Testis (tissue), 3 donors: ENCODE data around the gene NCAM1. TPM values are rescaled to one million over a fixed set of nuclear protein-coding genes. Genes with fewer than 3 reads are reported as not detected.

ENCODE experiments used
- DNase-seq: peaks from one replicate; pipeline ENCODE4 v3.0.0-alpha.2; 2019
- H3K27ac ChIP-seq, 2 donors: fragments of 200-600 bp; sonication (generic); one replicate each; pipeline ENCODE4 v1.5.1; 2019
- H3K27me3 ChIP-seq: fragments of 200-600 bp; sonication (generic); one replicate; pipeline ENCODE4 v1.5.1; 2019
- H3K36me3 ChIP-seq: fragments of 200-600 bp; sonication (generic); one replicate; pipeline ENCODE4 v1.5.1; 2017; ENCODE audit warnings: low read depth; ENCODE audit errors: missing control alignments
- H3K4me1 ChIP-seq: fragments of 200-600 bp; sonication (generic); one replicate; pipeline ENCODE4 v1.5.1; 2019
- H3K4me3 ChIP-seq, 2 donors: fragments of 200-600 bp; sonication (generic); one replicate each; pipeline ENCODE4 v1.5.1; 2017 to 2019
- H3K9me3 ChIP-seq: fragments of 200-600 bp; sonication (generic); one replicate; pipeline ENCODE4 v1.5.1; 2017
- CTCF ChIP-seq, 3 experiments: fragments of 450-650 bp in 2 of 3; fragments of 200-600 bp in 1 of 3; sonication (generic) in 1 of 3; IDR thresholded peaks; one replicate each; pipeline ENCODE4 v1.5.1; 2016 to 2019; ENCODE audit warnings: antibody characterized with exemption in 3 of 3, mild to moderate bottlenecking in 2 of 3, moderate library complexity in 1 of 3
- POLR2A ChIP-seq: fragments of 450-650 bp; IDR thresholded peaks from one replicate; pipeline ENCODE4 v1.6.1; 2017; ENCODE audit warnings: antibody characterized with exemption, mild to moderate bottlenecking, moderate library complexity
- WGBS, 2 donors: methylation state at CpG; one replicate each; pipeline ENCODE4 v1.1.5; 2018; 5-methylcytosine and 5-hydroxymethylcytosine counted together
- intact Hi-C: fragments of 100-400 bp; cut with DNase I; formaldehyde crosslinking; loops from one replicate; pipeline ENCODE4 v1.15.1; 2023; ENCODE audit warnings: low total_unique reads
- polyA plus RNA-seq: library from polyadenylated mRNA; stranded (reverse); fragments of 350-450 nt; fragmentation: Illumina TruSeq; extraction: RNeasy Lipid Tissue Mini Kit (QIAGEN cat#74804); gene quantifications from one replicate; pipeline ENCODE4 v1.2.3, GENCODE V29; 2014; ENCODE audit warnings: low read depth, low replicate concordance; ENCODE audit not compliant: insufficient read depth
- total RNA-seq, 2 donors: library from RNA; depleted of rRNA; stranded (reverse); fragments of >200 nt; gene quantifications; one replicate each; pipeline ENCODE4 v1.2.3, GENCODE V29; 2016

Gene NCAM1
- total and polyA plus RNA-seq, 3 donors from 2014 or later, result 12.3 to 33.3 (median 13.8) TPM

- Histone ChIP-seq H3K36me3 (no peaks in the 10 kb centered on the region), H3K4me1 (no peaks in the 10 kb centered on the region), H3K4me3 (no peak overlapping the region), H3K27me3 (no peaks in the 10 kb centered on the region), H3K9me3 (no peaks in the 10 kb centered on the region), H3K27ac (no peak overlapping the region)
- TF ChIP-seq CTCF (IDR thresholded peaks at IDR 0.05) (no peak), POLR2A (no peak)
- intact Hi-C loops, result no loop called here
- no peak for DNase-seq
- WGBS, 2 donors, result 62 to 65% methylated on average over 2 of the region's 2 CpGs
Measured at GRCh38 chr11:113023228-113023627, 62.0 kb downstream of the NCAM1 start.

GRCh38 chr11:113023986-113024385 is 62.8 kb downstream of the NCAM1 start:
- no peaks in the 10 kb centered on the region for H3K27me3 ChIP-seq
- H3K4me1 ChIP-seq, result no peaks in the 10 kb centered on the region
- 92 to 97% methylated on average over 4 of the region's 4 CpGs for WGBS, 2 donors
- no peak overlapping the region for H3K4me3 ChIP-seq
- no peaks in the 10 kb centered on the region for H3K36me3 ChIP-seq
- no peak overlapping the region for H3K27ac ChIP-seq
- TF ChIP-seq CTCF (IDR thresholded peaks at IDR 0.05) (no peak), POLR2A (no peak)
- DNase-seq, result no peak
- intact Hi-C loops, result no loop called here
- H3K9me3 ChIP-seq, result no peaks in the 10 kb centered on the region

- intact Hi-C loops, result no loop called here
- no peaks in the 10 kb centered on the region for H3K4me1 ChIP-seq
- no peaks in the 10 kb centered on the region for H3K9me3 ChIP-seq
- WGBS, 2 donors, result 68 to 70% methylated on average over 3 of the region's 3 CpGs
- DNase-seq, result no peak
- H3K36me3 ChIP-seq, result no peaks in the 10 kb centered on the region
- no peaks in the 10 kb centered on the region for H3K27me3 ChIP-seq
- TF ChIP-seq POLR2A (no peak), CTCF (IDR thresholded peaks at IDR 0.05) (no peak)
- H3K4me3 ChIP-seq, result no peak overlapping the region
- no peak overlapping the region for H3K27ac ChIP-seq
Measured at GRCh38 chr11:113026778-113027177, 65.6 kb downstream of the NCAM1 start.

GRCh38 chr11:113034576-113034975 is 73.4 kb downstream of the NCAM1 start:
- Histone ChIP-seq H3K4me3 (no peak overlapping the region), H3K27me3 (no peaks in the 10 kb centered on the region), H3K4me1 (no peaks in the 10 kb centered on the region), H3K27ac (no peak overlapping the region), H3K9me3 (no peaks in the 10 kb centered on the region), H3K36me3 (no peaks in the 10 kb centered on the region)
- WGBS, 2 donors, result 83 to 90% methylated on average over 5 of the region's 5 CpGs
- intact Hi-C loops, result no loop called here
- TF ChIP-seq CTCF (IDR thresholded peaks at IDR 0.05) (no peak), POLR2A (no peak)
- DNase-seq, result no peak

- Histone ChIP-seq H3K4me3 (no peak overlapping the region), H3K36me3 (no peaks in the 10 kb centered on the region), H3K27ac (no peak overlapping the region), H3K9me3 (no peaks in the 10 kb centered on the region), H3K27me3 (no peaks in the 10 kb centered on the region), H3K4me1 (no peaks in the 10 kb centered on the region)
- no peak for DNase-seq
- TF ChIP-seq CTCF (IDR thresholded peaks at IDR 0.05) (no peak), POLR2A (no peak)
- intact Hi-C loops, result no loop called here
- WGBS, 2 donors, result 76 to 95% methylated on average over 3 of the region's 3 CpGs
Measured at GRCh38 chr11:113035708-113036107, 74.5 kb downstream of the NCAM1 start.
